GM19455 (cell line): ENCODE measurements around the gene STARD7.
"Not testable (repeated sequence)": the region's sequence is repeated elsewhere in the genome, so short reads cannot be mapped to it uniquely, and the experiment has no call there.

Source experiments
- ATAC-seq: cut with Tn5 transposase; IDR thresholded peaks from one replicate; pipeline ENCODE4 v1.9.1; 2021; ENCODE audit not compliant: unreplicated experiment

STARD7 gene

DNA sequence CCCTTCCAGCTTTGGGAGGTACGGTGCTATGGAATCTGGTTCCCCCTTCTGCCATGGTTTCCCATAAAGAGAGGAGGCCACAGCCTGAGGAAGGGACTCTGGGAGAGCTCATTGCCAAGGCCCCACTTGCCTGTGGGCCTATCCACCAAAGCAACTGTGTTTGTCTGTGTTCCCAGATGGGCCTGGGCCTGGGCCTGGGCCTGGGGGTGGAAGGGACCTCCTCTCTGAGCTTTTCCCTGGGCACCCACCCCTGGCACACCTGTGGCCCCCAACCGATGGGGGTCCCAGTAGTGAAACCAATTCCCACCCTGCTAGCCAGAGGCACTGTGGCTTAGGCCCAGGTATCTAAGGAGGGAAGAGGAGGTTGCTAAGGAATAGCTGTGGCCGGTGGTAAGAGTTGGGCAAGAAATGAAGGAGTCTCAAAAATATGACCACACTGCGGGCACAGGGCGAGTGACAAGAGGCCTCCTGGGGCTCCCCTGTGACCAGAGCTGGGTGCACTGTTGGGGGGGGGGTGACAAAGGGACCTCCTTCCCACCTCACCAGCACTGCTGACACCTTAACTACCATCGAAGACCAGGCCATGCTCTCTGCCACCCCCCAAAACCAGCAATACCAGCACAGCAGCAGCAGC is 58.5 kb downstream of the STARD7 start:
- ATAC-seq, result no peak

DNA sequence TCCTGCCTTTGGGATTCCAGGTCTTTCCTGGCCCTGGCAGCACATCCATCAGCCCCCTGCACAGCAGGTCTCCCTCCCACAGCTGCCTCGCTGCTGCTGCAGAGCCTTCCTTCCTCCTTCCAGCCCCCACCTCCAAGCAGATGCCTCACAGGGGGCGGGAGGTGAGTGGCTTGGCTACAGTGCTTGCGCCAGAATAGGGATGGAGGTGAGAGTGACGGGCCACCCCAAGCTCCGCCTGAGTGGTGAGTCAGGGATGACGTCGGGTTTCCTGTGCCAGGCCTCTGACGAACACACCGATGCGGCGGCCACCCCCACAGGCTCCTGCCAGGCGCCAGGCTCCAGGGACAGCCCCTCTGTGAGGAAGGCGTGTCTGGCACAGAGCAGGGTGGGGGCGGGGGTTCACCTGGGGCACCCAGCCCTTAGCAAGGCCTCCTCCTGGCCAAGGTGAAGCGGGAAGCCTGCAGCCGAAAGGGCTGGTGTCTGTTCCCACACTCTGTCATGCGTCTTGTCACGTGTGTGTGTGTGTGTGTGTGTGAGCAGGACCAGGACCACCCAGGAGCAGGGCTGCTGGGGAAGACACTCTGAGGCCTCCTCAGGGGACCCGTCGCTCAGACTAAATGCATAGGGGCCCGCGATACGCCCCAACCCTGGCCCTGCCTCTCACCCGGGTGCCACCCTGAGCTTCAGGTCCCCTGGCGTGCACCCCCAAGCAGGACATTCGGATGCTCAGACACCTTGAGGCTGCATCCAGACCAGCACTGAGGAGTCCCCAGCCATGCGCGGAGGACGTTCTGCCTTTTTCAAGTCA is 60.0 kb downstream of the STARD7 start:
- peak; percentile 42 for ATAC-seq

DNA sequence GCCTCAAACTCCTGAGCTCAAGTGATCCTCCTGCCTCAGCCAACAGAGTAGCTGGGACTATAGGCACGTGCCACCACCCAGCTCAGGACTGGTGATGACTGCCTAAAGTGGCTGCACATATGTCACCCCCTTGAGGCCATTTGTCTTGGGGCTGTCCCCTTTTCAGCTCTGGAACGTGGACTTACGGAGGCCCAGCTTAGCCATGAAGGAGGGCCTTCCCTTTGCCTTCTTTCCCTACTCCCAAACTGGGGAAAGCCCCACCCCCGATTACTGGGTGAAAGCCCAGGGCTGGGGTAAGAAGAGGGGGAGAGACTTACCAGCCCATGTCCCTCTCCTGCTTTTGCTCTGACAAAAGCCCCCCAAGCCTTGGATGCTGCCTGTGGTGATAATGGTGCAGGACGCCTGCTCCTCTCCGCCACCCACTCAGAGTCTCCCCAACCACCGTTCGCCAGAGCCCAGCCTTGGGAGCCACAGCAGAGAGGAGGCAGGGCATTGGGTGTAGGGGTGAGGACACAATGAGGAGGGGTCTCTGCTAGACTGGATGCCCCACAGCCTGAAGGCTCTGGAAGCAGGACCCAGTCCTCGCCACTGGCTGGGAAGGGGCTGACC is 60.9 kb downstream of the STARD7 start:
- no peak for ATAC-seq

DNA sequence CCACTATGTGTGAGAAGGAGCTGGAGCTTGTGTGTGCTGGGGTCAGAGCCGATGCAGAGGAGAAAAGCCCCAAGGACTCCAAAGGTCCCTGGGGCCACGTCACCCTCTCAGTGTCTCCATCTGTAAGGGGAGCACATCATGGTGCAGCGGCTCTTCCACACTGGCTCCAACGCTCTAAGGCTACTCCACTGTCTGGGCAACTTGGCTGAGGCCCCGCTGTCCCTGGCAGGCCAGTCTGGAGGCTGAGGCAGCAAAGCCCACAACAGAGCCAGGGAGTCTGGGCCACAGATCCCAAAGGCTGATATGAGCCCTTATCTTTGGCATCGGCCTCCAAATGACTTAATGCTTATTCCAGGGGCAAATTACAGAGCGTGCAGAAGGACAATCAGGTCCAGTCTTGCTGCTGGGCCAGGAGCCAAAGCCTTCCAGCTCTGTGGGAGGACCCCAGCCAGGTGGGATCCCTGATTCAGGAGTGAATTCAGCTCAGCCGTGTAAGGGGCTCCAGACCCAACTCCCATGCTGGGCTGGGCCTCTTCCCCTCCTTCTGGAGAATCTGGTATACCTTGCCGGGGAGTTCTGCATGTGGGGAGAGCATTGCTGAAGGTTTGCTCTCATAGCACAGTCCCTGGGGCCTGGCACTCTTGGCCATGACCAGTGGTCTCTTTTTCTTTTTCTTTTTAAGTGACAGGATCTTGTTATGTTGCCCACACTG is 61.6 kb downstream of the STARD7 start:
- no peak for ATAC-seq

DNA sequence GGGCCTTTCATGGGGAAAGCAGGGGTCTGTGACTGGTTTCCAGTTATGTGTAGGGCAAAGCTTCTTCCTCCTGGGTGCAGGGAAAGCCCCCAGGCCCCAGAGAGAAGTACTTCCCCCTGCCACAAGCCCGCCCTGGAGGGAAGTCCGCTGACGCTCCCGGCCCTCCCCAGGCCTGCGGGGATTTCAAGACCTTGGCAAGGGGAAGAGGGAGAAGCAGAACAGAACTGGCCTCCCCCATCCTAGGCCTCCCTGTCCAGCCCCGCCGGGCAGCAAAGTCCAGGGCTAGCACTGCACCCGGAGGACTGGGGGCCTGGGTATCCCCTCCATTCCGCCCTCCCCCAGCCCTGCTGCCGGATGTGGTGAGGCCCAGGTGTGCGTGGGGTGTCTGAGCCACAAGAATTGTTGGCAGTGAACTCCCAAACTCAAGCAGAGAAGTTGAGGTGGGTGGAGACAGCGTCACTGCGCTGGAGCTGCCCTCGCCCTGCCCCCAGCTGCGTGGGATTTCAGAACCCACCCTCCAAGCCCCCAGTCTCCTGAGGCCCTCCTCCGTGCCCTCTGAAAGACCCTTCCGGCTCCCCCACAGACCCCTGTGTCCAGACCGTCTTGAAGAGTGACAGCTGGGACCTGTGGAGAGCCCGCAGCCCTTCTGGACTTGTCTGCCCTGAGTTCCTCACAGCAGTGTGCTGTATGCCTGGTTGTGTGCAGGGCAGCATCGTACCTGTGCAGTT is 62.3 kb downstream of the STARD7 start:
- peak; percentile 33 for ATAC-seq

DNA sequence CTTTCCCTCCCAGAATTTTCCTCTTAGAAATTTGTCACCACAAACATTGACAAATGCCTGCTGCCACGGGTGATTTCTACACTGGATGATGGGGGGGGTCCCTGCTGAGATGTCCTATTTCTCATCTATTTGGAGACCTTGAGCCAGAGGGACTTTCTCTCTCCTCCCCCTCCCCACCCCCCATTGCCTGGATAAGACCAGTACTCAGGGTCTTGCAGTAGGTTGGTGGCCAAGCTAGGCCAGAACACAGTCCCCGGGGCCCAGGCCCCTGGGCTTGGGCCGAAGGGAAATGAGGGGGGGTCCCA is 62.8 kb downstream of the STARD7 start:
- no peak for ATAC-seq

DNA sequence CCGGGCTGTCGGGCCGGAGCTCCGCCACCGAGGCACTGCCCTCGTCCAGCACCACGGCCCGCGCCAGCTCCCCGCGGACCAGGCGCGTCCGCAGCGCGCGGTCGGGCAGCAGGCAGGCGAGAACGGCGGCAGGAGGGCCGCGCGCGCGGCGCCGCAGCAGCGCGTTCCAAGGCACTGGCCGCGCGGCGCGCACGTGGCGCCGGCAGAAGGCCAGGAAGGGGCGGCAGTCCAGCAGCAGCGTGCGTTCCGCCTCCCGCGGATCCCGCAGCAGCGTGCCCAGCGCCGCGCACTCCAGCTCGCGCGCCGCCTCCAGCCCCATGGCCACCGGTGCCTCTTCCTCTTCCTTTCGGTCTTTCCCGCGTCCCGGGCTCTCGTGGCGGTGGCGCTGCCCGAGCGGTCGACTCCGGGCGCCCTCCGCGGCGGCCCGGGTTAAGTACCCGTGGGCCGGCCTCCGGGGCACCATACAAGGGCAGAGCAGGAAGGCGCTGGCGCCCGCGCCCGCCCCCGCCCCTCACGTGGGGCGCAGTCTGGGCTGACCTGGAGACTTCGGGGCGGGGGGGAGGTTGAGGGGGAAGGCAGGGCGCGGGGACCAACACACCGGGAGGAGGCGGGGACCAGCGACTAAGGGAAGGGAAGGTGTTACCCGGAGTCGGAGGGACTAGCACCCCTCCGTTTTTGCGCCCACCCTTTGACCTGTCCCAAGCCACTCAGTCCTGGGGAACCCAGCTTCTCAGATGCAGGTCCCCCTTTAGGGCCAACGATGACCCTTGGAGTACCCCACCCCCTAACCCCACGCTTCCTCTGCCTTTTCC is 63.4 kb downstream of the STARD7 start, which contains the start of gene DUSP2:
Gene DUSP2 (minus strand): TSS at position 405 of the 812 bp plus-strand sequence. CDS start 86 bp downstream, at position 319.
- ATAC-seq, result peak; percentile 50

DNA sequence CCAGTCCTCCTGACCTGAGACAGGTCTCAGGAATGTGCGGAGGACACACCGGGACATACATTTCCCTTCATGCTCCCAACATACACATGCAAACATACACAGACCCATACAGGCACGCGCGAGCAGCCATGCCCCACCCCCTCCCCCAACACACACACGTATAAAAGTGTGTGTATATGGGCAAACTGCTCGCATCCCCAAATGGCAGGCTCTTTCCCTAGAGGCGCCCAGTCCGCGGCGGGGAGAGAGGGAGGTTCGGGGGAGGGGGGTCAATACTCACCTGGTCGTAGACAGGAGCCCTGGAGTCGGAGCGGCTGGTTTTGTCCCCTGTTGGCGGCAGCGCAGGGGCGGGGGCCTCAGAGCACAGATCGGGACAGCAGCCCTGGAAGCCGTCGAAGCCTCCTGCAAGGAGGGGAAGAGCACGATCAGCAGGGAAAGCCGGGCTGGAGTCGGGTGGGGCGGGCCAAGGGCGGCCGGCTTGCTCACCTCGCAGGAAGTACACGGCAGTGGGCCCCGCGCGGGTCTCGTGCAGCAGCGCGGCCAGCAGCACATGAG is 64.1 kb downstream of the STARD7 start:
- ATAC-seq, result no peak

DNA sequence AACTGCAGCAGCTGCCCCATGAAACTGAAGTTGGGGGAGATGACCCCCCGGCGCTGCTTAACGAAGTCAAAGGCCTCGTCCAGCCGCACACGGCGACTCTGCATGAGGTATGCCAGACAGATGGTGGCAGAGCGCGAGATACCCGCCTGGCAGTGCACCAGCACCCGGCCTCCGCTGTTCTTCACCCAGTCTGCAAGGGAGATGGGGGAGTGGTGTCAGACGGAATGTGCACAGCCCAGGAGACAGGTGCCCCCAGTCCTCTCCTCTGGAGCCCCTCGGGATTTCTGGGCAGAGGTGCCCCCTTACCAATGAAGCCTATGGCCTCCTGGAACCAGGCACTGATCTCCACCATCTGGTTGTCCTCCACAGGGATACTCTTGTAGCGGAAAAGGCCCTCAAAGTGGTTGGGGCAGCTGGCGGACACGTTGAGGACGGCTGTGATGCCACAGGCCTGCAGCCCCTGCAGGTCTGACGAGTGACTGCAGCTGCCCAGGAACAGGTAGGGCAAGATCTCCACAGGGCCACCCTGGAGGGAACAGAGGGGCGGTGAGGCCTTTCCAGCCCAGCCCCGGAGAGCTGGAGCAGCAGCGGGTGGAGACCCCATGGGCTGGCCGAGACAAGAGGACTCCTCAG is 64.7 kb downstream of the STARD7 start:
- no peak for ATAC-seq

DNA sequence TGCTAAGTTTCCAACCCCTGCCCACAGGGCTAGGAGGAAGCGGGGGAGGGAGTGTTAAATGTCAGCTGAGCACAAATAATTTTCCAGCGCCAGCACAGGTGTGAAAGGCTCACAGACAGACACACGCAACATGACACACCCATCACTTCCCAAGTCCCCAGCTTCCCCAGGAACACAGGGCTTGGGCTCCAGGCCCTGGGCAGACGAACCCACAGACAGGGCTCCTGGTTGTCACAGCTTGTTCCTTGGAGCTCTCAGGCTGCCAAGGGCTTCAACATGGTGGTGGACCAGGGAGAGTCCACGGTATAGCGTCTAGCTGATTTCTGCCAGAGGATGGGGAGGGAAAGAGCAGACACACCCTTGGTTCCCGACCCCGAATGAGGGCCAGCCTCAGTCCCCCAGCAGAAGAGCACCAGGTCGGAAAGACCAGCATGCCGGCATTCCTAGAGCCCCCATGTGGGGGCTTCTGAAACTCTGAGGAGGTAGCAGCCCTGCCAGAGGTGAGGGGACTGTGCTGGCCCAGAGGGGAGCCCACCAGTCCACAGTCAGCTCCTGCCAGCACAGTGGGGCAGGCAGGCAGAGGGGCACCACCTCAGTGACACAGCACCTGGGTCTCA is 65.3 kb downstream of the STARD7 start:
- no peak for ATAC-seq

DNA sequence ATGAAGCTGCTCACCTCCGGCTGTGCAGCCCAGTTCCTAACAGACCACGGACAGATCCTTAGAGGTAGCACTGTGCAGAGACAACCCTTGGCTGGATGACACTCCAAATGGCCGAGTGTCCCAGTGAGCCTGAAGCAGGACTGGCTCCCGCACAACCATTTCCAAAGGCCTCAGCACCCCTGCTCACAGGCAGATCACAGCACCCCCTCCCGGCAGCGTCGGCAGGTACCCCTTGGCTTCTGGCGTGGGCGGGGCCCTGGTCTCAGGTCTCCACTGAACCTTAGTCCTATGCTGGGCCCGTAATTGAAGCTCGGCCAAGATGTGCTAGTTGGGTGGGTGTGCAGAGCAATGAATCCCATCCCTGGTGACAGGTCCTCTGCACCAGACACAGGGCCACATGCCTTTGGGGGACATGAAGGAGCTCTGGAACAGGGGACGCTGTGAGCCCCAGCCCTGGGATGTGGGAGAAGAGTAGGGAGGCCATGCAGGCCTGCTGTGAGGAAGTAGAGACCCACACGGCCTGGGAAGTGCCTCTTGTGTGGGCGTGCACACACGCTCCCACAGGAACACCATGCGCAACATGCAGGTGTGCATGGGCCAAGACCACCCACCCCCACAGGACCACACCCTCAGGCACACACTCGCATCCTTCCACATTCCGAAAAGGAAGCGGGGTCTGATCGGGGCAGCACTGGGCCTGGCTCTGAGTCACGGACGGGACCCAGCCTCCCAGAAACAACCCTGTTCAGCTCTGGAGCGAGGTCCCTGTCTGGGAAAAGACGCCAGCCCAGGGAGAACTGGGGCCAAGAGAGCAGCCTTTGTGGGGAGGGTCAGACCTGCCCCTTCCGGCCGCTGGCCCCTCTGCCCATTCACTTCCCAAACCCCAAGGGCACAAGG is 66.2 kb downstream of the STARD7 start:
- no peak for ATAC-seq

DNA sequence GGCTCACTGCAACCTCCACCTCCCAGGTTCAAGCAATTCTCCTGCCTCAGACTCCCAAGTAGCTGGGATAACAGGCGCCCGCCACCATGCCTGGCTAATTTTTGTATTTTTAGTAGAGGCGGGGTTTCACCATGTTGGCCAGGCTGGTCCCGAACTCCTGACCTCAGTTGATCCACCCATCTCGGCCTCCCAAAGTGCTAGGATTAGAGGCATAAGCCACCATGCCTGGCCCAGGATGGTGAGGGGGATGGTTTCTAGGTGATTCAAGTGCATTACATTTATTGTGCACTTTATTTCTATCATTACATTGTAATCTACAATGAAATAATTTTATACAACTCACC is 67.0 kb downstream of the STARD7 start:
- not testable (repeated sequence) for ATAC-seq

DNA sequence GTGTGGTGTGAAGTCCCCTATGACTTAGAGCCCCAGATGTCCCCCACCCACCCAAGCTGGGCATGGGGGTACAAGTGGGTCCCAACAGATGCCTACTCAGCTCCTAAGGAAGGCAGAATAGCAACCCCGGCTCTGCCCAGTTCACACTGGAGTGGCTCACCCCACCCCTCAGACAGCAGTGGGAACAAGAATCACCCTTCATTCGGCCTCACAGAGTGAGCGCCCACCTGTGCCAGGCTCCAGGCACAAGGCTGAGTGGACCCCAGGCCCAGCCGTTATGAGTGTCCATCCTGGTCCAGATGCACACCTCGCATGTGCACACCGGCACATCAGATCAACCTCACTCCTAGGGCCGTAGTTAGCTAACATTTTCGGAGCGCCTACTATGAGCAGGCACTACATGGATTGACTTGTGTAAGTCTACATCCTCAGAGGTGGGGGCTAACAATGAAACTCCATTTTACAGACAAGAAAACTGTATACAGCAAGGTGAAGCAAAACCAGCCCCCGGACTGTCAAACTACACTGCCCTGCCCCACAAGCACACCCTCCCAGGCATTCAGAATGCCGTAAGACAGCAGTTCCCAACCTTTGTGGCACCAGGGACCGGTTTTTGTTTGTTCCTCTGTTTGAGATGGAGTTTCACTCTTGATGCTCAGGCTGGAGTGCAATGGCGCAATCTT is 67.5 kb downstream of the STARD7 start:
- no peak for ATAC-seq

DNA sequence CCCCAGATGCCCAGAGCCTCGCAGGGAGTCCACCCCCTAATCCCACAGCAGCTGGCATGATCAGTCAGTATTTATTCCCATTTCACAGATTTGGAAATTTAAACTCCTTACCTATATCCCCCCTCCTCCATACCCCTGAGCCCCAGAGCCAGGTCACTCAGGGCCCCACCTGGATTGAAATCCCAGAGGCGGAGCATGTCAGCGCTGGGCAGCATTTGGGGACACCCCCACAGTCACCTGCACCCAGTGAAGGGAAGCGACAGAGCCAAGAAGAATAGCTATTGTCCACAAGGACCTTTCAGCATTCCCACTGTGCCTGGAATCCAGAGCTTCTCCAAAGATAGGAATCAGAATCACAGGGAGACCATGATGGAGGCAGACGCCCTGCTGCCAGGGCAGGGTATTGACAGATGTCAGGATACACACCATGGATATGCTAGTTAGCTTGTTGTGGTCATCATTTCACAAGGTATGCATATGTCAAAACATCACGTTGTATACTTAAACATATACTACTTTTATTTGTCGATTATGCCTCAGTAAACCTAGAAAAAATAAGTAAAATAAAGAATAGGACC is 69.4 kb downstream of the STARD7 start:
- ATAC-seq, result no peak

DNA sequence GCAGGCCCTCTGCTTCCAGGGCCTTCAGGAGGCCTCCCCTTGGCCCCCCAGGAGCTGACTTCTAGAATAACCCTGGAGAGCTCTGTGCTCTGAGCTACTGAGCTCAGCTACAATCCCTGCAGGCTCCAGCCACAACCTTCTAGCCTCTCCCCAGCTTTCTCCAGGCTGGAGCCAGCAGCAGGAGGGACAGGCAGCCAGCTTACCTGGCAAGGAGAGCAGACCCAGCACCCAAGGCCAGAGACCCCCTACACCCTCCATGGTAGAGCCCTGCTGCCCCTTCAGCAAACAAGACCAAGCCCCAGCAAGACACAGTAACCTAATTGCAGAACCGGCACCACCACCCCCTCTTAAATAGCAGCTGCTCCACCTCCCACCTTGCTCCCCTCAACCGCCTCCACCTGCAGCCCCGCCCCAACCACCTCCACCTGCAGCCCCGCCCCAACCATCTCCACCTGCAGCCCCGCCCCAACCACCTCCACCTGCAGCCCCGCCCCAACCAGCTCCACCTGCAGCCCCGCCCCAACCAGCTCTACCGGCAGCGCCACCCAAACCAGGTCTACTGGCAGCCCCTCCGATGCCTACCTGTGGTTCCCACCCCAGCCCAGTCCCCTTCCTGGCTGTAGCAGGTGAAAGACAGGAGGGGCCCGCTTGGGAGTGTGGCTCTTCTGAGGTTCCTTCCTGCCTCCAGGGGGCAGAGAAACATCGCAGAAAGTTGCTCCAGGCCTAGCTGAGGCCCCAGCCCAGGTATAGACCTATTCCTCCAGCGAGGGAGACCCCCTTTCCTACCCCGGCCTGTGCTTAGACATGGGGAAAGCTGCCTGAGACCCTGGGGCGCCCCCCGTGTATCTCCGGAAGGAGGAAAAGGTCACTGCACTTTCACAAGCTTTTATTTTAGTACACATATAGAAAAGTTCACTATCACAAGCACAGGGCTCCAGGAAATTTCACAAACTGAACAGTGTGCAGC is 70.2 kb downstream of the STARD7 start, which contains the start of gene ASTL:
Gene ASTL (minus strand): TSS at position 324 of the 967 bp plus-strand sequence. CDS start 66 bp downstream, at position 258.
- no peak for ATAC-seq
